OCI-LY1 (cell line): Measurements from ENCODE around the gene FCF1.
"Not testable (repeated sequence)": the region's sequence is repeated elsewhere in the genome, so short reads cannot be mapped to it uniquely, and the experiment has no call there.

ENCODE experiments used
- H2AFZ ChIP-seq: fragments of 200-600 bp; sonication (generic), shearing (Covaris generic); 2 replicates; pipeline ENCODE4 v1.6.0; 2014; ENCODE audit warnings: antibody characterized with exemption, mild to moderate bottlenecking, low read length
- H3F3A ChIP-seq: fragments of 200-600 bp; sonication (generic), shearing (Covaris generic); 2 replicates; pipeline ENCODE4 v1.6.0; 2014; ENCODE audit warnings: mild to moderate bottlenecking, antibody characterized with exemption, low read length, moderate library complexity; ENCODE audit not compliant: insufficient read depth
- H3K27ac ChIP-seq: fragments of 200-600 bp; sonication (generic); 2 replicates; pipeline ENCODE4 v1.5.1; 2014; ENCODE audit warnings: low read length, mixed run types, mild to moderate bottlenecking, low read depth; ENCODE audit not compliant: poor library complexity, severe bottlenecking
- H3K27me3 ChIP-seq: fragments of 200-600 bp; sonication (generic); 2 replicates; pipeline ENCODE4 v1.6.0; 2014; ENCODE audit warnings: antibody characterized with exemption, mild to moderate bottlenecking, low read length, moderate library complexity; ENCODE audit not compliant: insufficient read depth
- H3K36me3 ChIP-seq: fragments of 200-600 bp; sonication (generic); 2 replicates; pipeline ENCODE4 v1.6.1; 2014; ENCODE audit warnings: mild to moderate bottlenecking, antibody characterized with exemption, low read length, moderate library complexity, mixed read lengths; ENCODE audit not compliant: insufficient read depth
- H3K4me1 ChIP-seq: fragments of 200-600 bp; sonication (generic); 2 replicates; pipeline ENCODE4 v1.5.1; 2014; ENCODE audit warnings: mild to moderate bottlenecking, low read length, moderate library complexity; ENCODE audit not compliant: insufficient read depth, severe bottlenecking
- H3K4me2 ChIP-seq: fragments of 200-600 bp; sonication (generic), shearing (Covaris generic); 2 replicates; pipeline ENCODE4 v1.6.1; 2014; ENCODE audit warnings: low read length
- H3K4me3 ChIP-seq: fragments of 200-600 bp; sonication (generic); 2 replicates; pipeline ENCODE4 v1.5.1; 2014; ENCODE audit warnings: low read length, low read depth, mild to moderate bottlenecking, mixed read lengths; ENCODE audit not compliant: poor library complexity, severe bottlenecking
- H3K79me2 ChIP-seq: fragments of 200-600 bp; shearing (Covaris generic); 2 replicates; pipeline ENCODE4 v1.6.1; 2016; ENCODE audit warnings: mixed run types, low read length, mixed read lengths; ENCODE audit not compliant: insufficient read depth
- H3K9ac ChIP-seq: fragments of 200-600 bp; sonication (generic), shearing (Covaris generic); 2 replicates; pipeline ENCODE4 v1.6.1; 2014; ENCODE audit warnings: mild to moderate bottlenecking, low read length, mixed read lengths
- H3K9me2 ChIP-seq: fragments of 200-600 bp; sonication (generic), shearing (Covaris generic); 2 replicates; pipeline ENCODE4 v1.6.1; 2014; ENCODE audit warnings: low read depth, mild to moderate bottlenecking, low read length, mixed read lengths
- H3K9me3 ChIP-seq: fragments of 200-600 bp; shearing (Covaris generic); 2 replicates; pipeline ENCODE4 v1.6.1; 2014; ENCODE audit warnings: low read length, mixed read lengths
- H4K20me1 ChIP-seq: fragments of 200-600 bp; sonication (generic), shearing (Covaris generic); 2 replicates; pipeline ENCODE4 v1.6.0; 2016; ENCODE audit warnings: mild to moderate bottlenecking, low read length; ENCODE audit not compliant: insufficient read depth
- CTCF ChIP-seq: fragments of 200-600 bp; sonication (generic), shearing (Covaris generic); IDR thresholded peaks from 2 replicates; pipeline ENCODE4 v1.5.1; 2017; ENCODE audit warnings: mild to moderate bottlenecking, antibody characterized with exemption, low read length, moderate library complexity, mixed read lengths
- EZH2 ChIP-seq: fragments of 200-600 bp; sonication (generic), shearing (Covaris generic); IDR thresholded peaks from 2 replicates; pipeline ENCODE4 v1.8.0; 2017; ENCODE audit warnings: borderline replicate concordance, mixed run types, mild to moderate bottlenecking, antibody characterized with exemption, low read length, moderate library complexity, mixed read lengths

Gene FCF1

GRCh38 chr14:74756326-74756725, 43.4 kb downstream of the FCF1 start:
- H3K9me2 ChIP-seq: no peaks in the 10 kb centered on the region
- H3K4me1 ChIP-seq: no peaks in the 10 kb centered on the region
- H3K36me3 ChIP-seq: no peaks in the 10 kb centered on the region
- no peak overlapping the region for H3K9ac ChIP-seq
- H3K9me3 ChIP-seq: peaks cover 6% of the 10 kb centered on the region; the same call in 1 of the 2 replicates
- H3K4me2 ChIP-seq: no peak overlapping the region
- H3K4me3 ChIP-seq: no peak overlapping the region
- H3F3A ChIP-seq: no peaks in the 10 kb centered on the region
- no peaks in the 10 kb centered on the region for H3K79me2 ChIP-seq
- TF ChIP-seq EZH2: no peak
- no peak for TF ChIP-seq CTCF
- no peaks in the 10 kb centered on the region for H4K20me1 ChIP-seq
- H3K27ac ChIP-seq: no peak overlapping the region
- H2AFZ ChIP-seq: no peak overlapping the region
- H3K27me3 ChIP-seq: no peaks in the 10 kb centered on the region

GRCh38 chr14:74758505-74758904, 45.6 kb downstream of the FCF1 start:
- not testable (repeated sequence) for H3K27me3 ChIP-seq

GRCh38 chr14:74762917-74763802, 50.2 kb downstream of the FCF1 start, which contains the start of gene YLPM1:
Gene YLPM1 (plus strand): TSS chr14:74763316. CDS start chr14:74763490, 174 bp downstream.
- TF ChIP-seq CTCF (peak; percentile 70), EZH2 (no peak)
- no peaks in the 10 kb centered on the region for H3F3A ChIP-seq
- peak within 1 kb of the TSS; percentile 93 for H2AFZ ChIP-seq
- no peaks in the 10 kb centered on the region for H4K20me1 ChIP-seq
- peak within 1 kb of the TSS; percentile 58 for H3K27ac ChIP-seq
- peaks cover 45% of the 10 kb centered on the region for H3K79me2 ChIP-seq
- H3K9me2 ChIP-seq: no peaks in the 10 kb centered on the region
- peaks cover 27% of the 10 kb centered on the region for H3K36me3 ChIP-seq
- no peaks in the 10 kb centered on the region for H3K9me3 ChIP-seq
- no peaks in the 10 kb centered on the region for H3K27me3 ChIP-seq
- H3K4me1 ChIP-seq: peaks cover 48% of the 10 kb centered on the region
- H3K4me3 ChIP-seq: peak within 1 kb of the TSS; percentile 70
- peak within 1 kb of the TSS; percentile 79 for H3K4me2 ChIP-seq
- peak within 1 kb of the TSS; percentile 82 for H3K9ac ChIP-seq

More at GRCh38 chr14:74758505-74758904, 45.6 kb downstream of the FCF1 start:
- not testable (repeated sequence) for H3K36me3 ChIP-seq, H3K9me3 ChIP-seq, H3K27ac ChIP-seq, H3K9me2 ChIP-seq, H3K4me2 ChIP-seq, H2AFZ ChIP-seq, H3F3A ChIP-seq, H4K20me1 ChIP-seq, H3K79me2 ChIP-seq, H3K4me1 ChIP-seq, H3K9ac ChIP-seq, H3K4me3 ChIP-seq
